Subcutaneous adipose tissue (tissue), 4 donors: ENCODE results near the gene XPO6. TPM values are rescaled to one million over a fixed set of nuclear protein-coding genes. Genes with fewer than 3 reads are reported as not detected.

ENCODE experiments used
- CTCF ChIP-seq: fragments of 450-650 bp; IDR thresholded peaks from one replicate; pipeline ENCODE4 v1.5.1; 2016; ENCODE audit warnings: low read depth, mild to moderate bottlenecking, control low read depth, antibody characterized with exemption, moderate library complexity
- total RNA-seq, 4 donors: library from RNA; depleted of rRNA; stranded (reverse); fragments of >200 nt; gene quantifications; one replicate each; pipeline ENCODE4 v1.1.0, GENCODE V29; 2016

The XPO6 gene
- total RNA-seq, 4 donors from 2014 or later: 64.1 to 121 (median 82.9) TPM

GRCh38 chr16:28182801-28183200, 29.0 kb downstream of the XPO6 start:
- TF ChIP-seq CTCF: no peak

- TF ChIP-seq CTCF: no peak
These were observed 29.6 kb downstream of the XPO6 start for GRCh38 chr16:28182183-28182582.

- no peak for TF ChIP-seq CTCF
These were observed 30.2 kb downstream of the XPO6 start for GRCh38 chr16:28181515-28181914.

GRCh38 chr16:28180655-28181460, 30.9 kb downstream of the XPO6 start:
- TF ChIP-seq CTCF: no peak

- no peak for TF ChIP-seq CTCF
These were observed 32.4 kb downstream of the XPO6 start for GRCh38 chr16:28179354-28179753.

GRCh38 chr16:28175715-28176114, 36.0 kb downstream of the XPO6 start:
- TF ChIP-seq CTCF: no peak

GRCh38 chr16:28172336-28172735, 39.4 kb downstream of the XPO6 start:
- no peak for TF ChIP-seq CTCF
